Dendritic cell treated with granulocyte-macrophage colony-stimulating factor and Interleukin-4, amounts not matched to agents 40 ng/mL and 50 ng/mL, for 4 days (primary cell): ENCODE measurements around the gene WFIKKN1.

ENCODE experiments used
- H3K27ac Mint-ChIP-seq: one replicate; pipeline ENCODE4 v1.8.0; 2022; ENCODE audit warnings: mild to moderate bottlenecking, mixed read lengths
- H3K27me3 Mint-ChIP-seq: one replicate; pipeline ENCODE4 v1.8.0; 2022; ENCODE audit warnings: mild to moderate bottlenecking, mixed read lengths
- H3K36me3 Mint-ChIP-seq: one replicate; pipeline ENCODE4 v1.8.0; 2022; ENCODE audit warnings: low read depth, mixed read lengths
- H3K4me1 Mint-ChIP-seq: one replicate; pipeline ENCODE4 v1.8.0; 2022; ENCODE audit warnings: low read depth, mixed read lengths
- H3K4me3 Mint-ChIP-seq: one replicate; pipeline ENCODE4 v1.8.0; 2022; ENCODE audit warnings: mild to moderate bottlenecking, moderate library complexity, mixed read lengths
- H3K9me3 Mint-ChIP-seq: one replicate; pipeline ENCODE4 v1.8.0; 2022; ENCODE audit warnings: mixed read lengths
- intact Hi-C: fragments of 100-400 bp; cut with micrococcal nuclease; formaldehyde crosslinking; loops from one replicate; pipeline ENCODE4 v1.15.0; 2022

The WFIKKN1 gene, protein sequence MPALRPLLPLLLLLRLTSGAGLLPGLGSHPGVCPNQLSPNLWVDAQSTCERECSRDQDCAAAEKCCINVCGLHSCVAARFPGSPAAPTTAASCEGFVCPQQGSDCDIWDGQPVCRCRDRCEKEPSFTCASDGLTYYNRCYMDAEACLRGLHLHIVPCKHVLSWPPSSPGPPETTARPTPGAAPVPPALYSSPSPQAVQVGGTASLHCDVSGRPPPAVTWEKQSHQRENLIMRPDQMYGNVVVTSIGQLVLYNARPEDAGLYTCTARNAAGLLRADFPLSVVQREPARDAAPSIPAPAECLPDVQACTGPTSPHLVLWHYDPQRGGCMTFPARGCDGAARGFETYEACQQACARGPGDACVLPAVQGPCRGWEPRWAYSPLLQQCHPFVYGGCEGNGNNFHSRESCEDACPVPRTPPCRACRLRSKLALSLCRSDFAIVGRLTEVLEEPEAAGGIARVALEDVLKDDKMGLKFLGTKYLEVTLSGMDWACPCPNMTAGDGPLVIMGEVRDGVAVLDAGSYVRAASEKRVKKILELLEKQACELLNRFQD

DNA sequence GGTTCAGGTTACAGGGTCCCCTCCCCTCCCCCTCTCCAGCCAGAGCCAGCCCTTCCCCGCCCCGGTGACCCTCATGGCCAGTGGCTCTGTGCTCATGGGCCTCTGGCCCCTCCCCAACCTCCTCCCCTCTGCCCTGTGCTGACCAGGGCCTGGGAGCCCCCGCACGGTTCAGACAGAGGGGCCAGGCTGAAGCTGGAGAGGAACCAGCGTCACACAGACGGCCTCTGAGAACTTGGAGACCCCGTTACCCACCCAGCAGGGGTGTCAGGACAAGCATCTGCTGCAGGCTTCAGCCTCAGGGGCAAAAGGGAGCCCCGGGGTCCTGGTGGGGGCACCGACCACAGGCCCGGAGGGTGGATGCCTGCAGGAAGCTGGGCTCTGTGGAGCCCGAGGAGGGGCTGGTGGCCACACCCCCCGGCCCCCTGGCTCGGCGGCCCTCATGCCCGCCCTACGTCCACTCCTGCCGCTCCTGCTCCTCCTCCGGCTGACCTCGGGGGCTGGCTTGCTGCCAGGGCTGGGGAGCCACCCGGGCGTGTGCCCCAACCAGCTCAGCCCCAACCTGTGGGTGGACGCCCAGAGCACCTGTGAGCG, at the start of gene WFIKKN1:
Gene WFIKKN1, plus strand, starts transcription at position 171 of the 591 bp plus-strand sequence. Its CDS starts 269 bp downstream, at position 440.
- intact Hi-C loops, result no loop called here
- Mint-ChIP-seq H3K36me3 (peaks cover 63% of the 10 kb centered on the region), H3K4me3 (no peak within 1 kb of the TSS), H3K4me1 (peaks cover 14% of the 10 kb centered on the region), H3K27ac (peak within 1 kb of the TSS; percentile 12), H3K9me3 (no peaks in the 10 kb centered on the region), H3K27me3 (peaks cover 8% of the 10 kb centered on the region)

DNA sequence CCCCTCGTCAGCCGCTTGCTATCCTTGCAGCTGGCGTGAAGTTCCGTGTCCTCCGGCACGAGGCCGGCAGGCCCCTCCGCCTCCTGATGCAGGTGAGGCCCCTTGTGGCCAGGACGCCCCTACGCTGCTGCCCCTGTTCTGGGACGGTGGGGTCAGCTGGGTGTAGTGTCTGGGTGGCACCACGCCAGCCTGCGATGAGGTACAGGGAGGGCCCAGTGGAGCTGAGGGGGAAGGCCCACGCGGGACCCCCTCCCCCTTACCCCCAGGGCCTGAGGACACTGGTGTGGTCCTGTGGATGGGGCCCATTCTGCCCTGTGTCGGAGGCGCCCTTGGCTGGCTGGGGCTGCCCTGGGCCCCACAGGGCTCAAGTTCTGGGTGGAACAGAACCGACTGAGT, 48.6 kb upstream of the WFIKKN1 start:
- Mint-ChIP-seq H3K27me3 (peaks cover 17% of the 10 kb centered on the region), H3K4me1 (peaks cover 2% of the 10 kb centered on the region), H3K27ac (no peak overlapping the region), H3K9me3 (no peaks in the 10 kb centered on the region), H3K36me3 (peaks cover 39% of the 10 kb centered on the region), H3K4me3 (no peak overlapping the region)
- intact Hi-C loops, result no loop called here

DNA sequence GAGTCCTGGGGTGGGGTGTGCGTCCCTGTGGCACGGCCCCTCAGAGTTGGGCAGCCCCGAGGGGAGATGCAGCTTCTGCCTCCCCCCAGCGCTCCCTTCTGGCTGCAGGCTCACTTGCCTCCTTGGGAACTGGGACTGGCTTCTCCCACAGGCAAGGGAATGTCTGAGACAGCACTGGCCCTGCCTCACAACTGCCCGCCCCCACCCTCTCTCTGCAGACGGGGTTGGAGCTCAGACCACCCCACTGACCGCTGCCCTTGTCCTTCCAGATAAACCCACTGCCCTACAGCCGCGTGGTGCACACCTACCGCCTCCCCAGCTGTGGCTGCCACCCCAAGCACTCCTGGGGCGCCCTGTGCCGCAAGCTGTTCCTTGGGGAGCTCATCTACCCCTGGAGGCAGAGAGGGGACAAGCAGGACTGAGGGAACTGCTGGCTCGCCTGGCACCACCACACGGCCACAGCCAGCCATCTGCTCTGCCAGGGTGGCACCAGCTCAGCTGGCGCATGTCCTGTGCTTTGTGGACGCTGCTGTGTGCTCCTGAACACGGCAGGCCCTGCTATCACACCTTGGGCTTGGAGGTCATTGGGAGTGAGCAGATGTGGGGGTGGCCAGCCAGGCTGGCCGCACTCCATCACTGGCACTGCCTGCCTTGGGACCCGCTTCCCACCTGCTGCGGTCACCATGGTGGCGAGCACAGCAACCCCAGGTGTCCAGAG, 48.0 kb upstream of the WFIKKN1 start:
- Mint-ChIP-seq H3K9me3 (no peaks in the 10 kb centered on the region), H3K4me3 (no peak overlapping the region), H3K27ac (no peak overlapping the region), H3K27me3 (peaks cover 17% of the 10 kb centered on the region), H3K4me1 (peaks cover 6% of the 10 kb centered on the region), H3K36me3 (peaks cover 39% of the 10 kb centered on the region)
- intact Hi-C loops, result no loop called here

DNA sequence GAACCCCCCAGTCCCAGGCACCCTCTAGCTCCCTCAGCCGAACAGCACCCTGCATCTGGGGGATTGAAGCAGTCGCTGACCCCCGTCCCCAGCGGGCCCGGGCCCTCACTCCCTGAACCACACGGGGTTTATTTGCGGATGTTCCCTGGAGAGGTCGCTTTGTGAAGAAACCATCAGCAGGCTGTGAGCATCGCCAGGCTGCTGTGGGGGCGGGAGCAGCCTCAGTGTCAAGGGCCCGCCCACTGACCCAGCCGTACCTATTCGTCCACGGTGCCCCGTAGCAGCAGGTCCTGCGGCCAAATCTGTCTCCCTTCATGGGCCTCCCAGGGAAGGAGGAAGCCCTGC, 47.3 kb upstream of the WFIKKN1 start:
- intact Hi-C loops, result no loop called here
- H3K27ac Mint-ChIP-seq, result no peak overlapping the region

DNA sequence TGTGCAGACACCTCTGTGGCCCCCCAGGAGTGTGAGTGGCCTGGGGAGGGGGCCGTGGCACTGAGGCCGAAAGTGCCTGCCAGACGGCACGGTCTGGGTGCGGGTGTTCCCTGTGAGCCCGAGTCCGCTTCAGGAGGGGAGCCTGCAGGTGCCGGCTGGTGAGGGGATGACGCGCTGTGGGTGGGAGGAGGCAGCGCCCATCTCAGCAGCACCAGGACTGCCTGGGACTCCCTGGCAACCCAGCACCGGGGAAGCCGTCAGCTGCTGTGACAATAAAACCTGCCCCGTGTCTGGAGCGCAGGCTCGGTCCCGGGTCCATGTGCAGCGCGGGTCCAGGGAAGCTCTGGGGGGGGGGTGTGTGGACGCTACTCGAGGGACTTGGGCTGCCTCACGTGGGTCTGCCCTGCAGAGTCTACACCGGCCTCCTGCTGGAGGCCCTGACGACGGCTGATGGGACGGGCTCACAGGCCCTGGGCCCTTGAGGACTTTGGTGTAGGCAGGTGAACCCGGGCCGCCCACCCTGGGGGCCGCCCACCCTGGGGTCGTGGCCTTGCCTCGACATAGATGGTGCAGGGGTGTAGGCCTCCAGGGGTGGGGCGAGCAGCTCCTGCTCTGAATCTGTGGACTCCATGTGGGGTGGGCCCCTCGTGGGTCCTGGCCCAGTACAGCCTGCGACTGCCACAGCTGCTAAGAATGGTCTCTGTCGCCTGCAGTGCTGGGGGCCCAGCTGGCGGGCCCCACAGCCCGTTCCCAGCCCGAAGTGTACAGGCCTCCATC, 46.8 kb upstream of the WFIKKN1 start:
- H3K9me3 Mint-ChIP-seq, result no peaks in the 10 kb centered on the region
- H3K27me3 Mint-ChIP-seq, result peaks cover 17% of the 10 kb centered on the region
- no peak overlapping the region for H3K4me3 Mint-ChIP-seq
- intact Hi-C loops, result no loop called here
- peaks cover 16% of the 10 kb centered on the region for H3K4me1 Mint-ChIP-seq
- peaks cover 47% of the 10 kb centered on the region for H3K36me3 Mint-ChIP-seq
- no peak overlapping the region for H3K27ac Mint-ChIP-seq

More for the DNA sequence above, 47.3 kb upstream of the WFIKKN1 start:
- H3K9me3 Mint-ChIP-seq, result no peaks in the 10 kb centered on the region
- H3K27me3 Mint-ChIP-seq, result peaks cover 17% of the 10 kb centered on the region
- H3K4me1 Mint-ChIP-seq, result peaks cover 13% of the 10 kb centered on the region
- H3K4me3 Mint-ChIP-seq, result no peak overlapping the region
- H3K36me3 Mint-ChIP-seq, result peaks cover 42% of the 10 kb centered on the region

DNA sequence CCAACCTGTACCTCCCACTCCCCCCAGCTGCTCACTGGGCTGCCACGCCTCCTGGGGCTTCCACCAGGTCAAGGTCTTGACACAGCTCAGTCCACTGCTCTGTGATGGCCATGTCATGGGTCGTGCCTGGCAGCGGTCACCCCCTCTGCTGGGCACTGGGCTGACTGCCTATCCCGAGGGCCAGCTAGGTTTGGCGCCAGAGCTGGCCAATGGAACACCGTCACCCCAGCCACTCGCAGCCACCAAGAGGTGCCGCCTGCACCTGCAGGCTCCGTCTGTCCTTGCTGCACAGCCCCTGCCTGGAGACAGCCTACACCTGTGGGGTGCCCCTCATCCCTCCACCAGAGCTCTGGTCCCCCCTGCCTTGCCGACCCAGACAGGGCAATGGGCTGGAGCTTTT, 45.4 kb upstream of the WFIKKN1 start:
- Mint-ChIP-seq H3K4me1 (peaks cover 16% of the 10 kb centered on the region), H3K27ac (peak overlapping the region; percentile 52), H3K36me3 (peaks cover 52% of the 10 kb centered on the region), H3K27me3 (peaks cover 17% of the 10 kb centered on the region), H3K9me3 (no peaks in the 10 kb centered on the region), H3K4me3 (no peak overlapping the region)
- intact Hi-C loops, result no loop called here

DNA sequence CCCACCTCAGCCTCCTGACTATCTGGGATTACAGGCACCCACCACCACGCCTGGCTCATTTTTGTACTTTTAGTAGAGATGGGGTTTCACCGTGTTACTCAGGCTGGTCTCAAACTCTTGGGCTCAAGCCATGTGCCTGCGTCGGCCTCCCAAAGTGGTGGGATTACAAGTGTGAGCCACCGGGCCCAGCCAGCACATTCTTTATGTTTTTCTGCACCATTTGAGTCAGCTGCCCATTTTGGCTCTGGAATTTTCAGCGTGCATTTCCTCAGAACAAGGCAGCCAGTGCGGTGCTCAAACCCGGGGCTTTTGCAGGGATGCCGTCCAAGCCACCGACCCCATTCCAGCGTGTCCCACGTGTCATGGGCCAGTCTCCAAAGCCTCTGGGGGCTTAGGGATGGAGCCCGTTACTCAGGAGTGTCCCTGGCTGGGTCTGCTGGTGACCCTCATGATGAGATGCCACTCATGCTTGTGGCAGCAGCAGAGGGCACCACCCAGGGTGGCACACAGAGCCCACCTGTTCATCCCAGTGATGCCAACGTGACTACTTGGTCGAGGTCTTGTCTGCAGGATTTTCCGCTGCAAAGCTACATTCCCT, 44.6 kb upstream of the WFIKKN1 start:
- peaks cover 44% of the 10 kb centered on the region for H3K36me3 Mint-ChIP-seq
- H3K9me3 Mint-ChIP-seq, result no peaks in the 10 kb centered on the region
- H3K4me1 Mint-ChIP-seq, result peaks cover 24% of the 10 kb centered on the region
- H3K4me3 Mint-ChIP-seq, result no peak overlapping the region
- no peak overlapping the region for H3K27ac Mint-ChIP-seq
- intact Hi-C loops, result no loop called here
- peaks cover 17% of the 10 kb centered on the region for H3K27me3 Mint-ChIP-seq

DNA sequence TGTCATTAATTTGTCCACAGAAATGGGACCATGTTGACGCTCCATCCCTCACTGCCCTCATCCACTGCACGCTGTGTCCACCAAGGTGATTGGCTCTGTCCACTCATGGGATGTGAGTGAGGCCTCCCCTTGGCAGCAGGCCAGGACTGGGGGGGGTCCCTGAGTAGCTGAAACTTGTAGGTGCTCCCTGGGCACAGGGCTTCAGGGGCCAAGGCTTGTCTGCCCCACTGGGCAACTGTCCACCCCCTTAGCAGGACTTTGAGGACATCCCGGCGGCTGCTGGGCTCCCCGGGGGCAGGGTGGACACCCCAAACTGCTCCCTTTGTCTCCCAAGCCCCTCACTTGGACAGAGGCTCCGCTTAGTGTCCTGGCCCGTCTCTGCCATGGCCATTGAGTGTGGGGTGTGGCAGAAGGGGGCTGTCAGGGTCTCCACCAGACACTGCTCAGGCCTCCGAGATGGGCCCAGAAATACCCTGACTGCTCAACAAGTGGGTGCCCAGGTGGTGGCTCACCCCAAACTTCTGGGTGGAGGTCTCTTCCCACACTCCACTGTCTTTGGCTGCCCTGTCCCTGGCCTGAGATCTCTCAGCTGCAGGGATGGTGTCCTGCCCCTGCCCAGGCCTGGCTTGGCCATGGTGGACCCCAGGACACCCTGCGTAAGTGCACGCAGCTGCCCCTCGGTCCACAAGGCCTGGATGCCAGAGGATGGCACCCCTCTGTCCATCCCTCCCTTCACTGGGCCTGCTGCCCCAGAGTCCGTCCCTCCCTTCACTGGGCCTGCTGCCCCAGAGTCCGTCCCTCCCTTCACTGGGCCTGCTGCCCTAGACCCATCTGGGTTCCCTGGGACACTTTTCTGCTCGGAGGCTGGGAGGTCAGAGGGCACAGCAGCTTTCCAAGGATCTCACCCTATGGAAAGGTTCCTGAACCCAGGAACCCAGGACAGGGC, 43.9 kb upstream of the WFIKKN1 start:
- intact Hi-C loops, result no loop called here
- peaks cover 36% of the 10 kb centered on the region for H3K36me3 Mint-ChIP-seq
- H3K27me3 Mint-ChIP-seq, result peaks cover 17% of the 10 kb centered on the region
- H3K4me3 Mint-ChIP-seq, result peak overlapping the region; percentile 37
- H3K4me1 Mint-ChIP-seq, result peaks cover 32% of the 10 kb centered on the region
- H3K9me3 Mint-ChIP-seq, result no peaks in the 10 kb centered on the region
- H3K27ac Mint-ChIP-seq, result peak overlapping the region; percentile 35

DNA sequence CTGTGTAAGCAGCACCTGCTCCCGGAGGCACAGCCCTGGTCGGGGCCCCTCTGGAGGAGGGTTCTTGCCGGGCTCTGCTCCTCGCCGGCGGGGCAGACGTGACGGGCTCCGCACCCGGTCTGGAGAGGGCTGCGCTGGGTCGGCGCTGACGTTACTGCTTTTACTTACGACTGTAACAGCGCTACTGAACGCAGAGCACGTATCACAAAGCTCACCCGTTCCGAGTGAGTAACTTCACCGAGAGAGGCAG, 42.2 kb upstream of the WFIKKN1 start:
- H3K36me3 Mint-ChIP-seq, result peaks cover 26% of the 10 kb centered on the region
- intact Hi-C loops, result no loop called here
- H3K27ac Mint-ChIP-seq, result peak overlapping the region; percentile 99
- H3K27me3 Mint-ChIP-seq, result peaks cover 17% of the 10 kb centered on the region
- peaks cover 48% of the 10 kb centered on the region for H3K4me1 Mint-ChIP-seq
- H3K4me3 Mint-ChIP-seq, result peak overlapping the region; percentile 93
- no peaks in the 10 kb centered on the region for H3K9me3 Mint-ChIP-seq

DNA sequence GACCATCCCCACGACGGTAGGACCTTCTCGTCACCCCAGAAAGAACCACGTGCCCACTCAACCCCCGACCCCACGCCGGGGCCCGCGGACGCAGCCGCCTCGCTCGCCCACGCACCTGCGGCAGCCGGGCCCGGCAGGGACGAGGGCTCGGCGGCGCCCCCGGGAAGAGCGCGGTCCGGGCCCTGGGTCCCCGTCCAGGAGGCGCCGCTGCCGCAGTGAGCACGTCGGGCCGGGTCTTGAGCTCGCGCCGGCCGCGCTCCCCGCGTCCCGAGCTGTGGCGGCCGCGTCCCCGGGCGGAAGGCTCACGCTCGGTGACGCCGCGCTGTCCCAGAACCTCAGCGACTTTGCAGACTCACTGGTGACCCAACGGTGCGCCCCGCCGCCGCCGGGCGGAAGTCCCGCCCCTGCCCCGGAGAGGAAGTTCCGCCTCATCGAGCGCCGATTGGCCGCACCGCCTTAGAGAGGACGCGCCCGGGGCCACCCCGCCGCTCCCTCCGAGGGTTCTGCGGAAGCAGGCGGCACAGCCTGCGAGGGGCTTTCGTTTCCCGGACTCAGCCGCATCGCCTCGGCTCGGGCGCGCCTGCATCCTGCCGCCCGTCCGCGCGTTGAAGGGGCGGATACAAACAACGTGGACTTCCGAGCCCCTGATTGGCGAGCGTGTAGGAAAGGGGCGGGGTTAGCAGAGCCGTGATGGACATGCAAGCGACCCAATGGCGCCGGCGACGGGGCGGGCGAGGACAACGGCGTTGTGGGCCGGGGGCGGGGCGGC, 41.7 kb upstream of the WFIKKN1 start:
- Mint-ChIP-seq H3K27ac (peak overlapping the region; percentile 99), H3K4me1 (peaks cover 53% of the 10 kb centered on the region), H3K36me3 (peaks cover 28% of the 10 kb centered on the region), H3K27me3 (peaks cover 17% of the 10 kb centered on the region), H3K4me3 (peak overlapping the region; percentile 93), H3K9me3 (no peaks in the 10 kb centered on the region)
- intact Hi-C loops, result loop anchor here (1.0 kb wide), 2 partner anchors 47 to 60 kb away; partner anchors contain the start of genes METTL26 and WDR90

DNA sequence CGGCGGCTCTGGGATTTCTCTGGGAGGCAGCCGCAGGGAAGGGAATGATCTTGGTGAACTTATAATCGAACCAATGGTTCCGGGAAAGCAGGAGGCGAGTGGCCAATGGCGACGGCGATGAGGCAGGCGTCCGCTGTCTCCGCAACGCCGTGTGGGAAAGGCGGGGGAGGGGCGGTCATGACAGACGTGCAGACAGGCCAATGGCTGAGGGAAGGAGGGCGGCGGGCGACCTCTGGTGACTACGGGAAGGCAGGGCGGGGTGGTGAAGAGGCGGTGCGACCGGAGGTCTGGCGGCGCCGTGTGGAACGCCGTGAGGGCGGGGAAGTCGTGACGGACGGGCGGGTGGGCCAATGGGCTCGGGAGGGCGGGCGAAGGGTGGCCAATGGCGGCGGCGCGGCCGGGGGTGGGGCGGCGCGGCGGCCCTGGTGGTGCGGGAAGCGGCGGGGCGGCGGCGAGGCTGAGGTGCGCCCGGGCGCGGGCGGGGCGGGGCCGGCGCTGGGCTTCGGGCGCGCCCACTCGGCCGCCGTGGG, 41.1 kb upstream of the WFIKKN1 start, which contains the start of gene RAB40C:
Gene RAB40C, plus strand, starts transcription at position 409 of the 530 bp plus-strand sequence. CDS start 226 bp downstream, outside the sequence.
- Mint-ChIP-seq H3K4me3 (peak within 1 kb of the TSS; percentile 93), H3K36me3 (peaks cover 32% of the 10 kb centered on the region)

More for the DNA sequence above, 41.1 kb upstream of the WFIKKN1 start, which contains the start of gene RAB40C:
- peaks cover 16% of the 10 kb centered on the region for H3K27me3 Mint-ChIP-seq
- peaks cover 60% of the 10 kb centered on the region for H3K4me1 Mint-ChIP-seq
- peak within 1 kb of the TSS; percentile 99 for H3K27ac Mint-ChIP-seq
- no peaks in the 10 kb centered on the region for H3K9me3 Mint-ChIP-seq
- intact Hi-C loops, result loop anchor here (1.0 kb wide), 2 partner anchors 47 to 60 kb away; partner anchors contain the start of genes METTL26 and WDR90
